ENCODE data around the gene AHDC1.
"Not testable (repeated sequence)": the region's sequence is repeated elsewhere in the genome, so short reads cannot be mapped to it uniquely, and the experiment has no call there.

Gene AHDC1

DNA sequence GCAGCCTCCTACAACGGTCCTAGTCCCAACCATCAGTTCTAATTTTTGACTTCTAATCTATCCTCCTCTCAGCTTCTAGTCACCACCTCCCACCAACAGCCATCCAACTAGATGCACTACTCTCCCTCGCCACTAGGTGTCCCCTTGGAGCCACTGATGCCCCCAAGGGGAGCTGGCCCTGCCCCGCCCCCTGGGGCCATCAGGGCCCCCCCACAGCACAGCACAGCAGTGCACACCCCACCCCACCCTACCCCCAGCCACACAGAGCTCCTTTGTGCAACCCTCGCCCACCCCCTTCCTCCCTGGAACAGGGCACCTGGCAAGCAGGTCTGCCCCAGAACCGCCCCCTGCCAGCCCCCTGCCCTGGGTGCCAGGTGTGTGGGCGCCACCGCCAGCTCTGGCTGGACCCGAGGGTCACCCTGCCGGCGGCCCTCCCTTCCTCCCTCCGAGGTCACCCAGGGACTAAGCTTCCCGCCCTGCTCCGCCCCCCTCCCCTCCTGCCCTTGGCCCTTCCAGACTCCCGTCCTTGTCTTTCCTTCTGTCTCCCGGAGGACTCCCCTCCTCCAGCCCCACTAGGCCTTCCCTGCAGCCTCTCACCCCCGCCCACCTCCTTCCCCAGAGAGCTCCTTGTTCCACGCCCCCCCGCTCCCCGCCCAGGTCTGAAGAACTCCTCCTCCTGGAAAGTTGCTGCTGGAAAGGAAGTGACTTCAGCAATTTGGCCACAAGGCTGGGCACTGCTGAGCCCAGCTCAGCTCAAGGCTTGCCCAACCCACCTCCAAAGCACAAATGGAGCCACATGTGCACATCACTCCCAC lies 47.0 kb downstream of the AHDC1 start:
- peak overlapping the region; percentile 37; the same call in 1 of the 2 replicates for H3K4me3 ChIP-seq (ENCODE audit: low read depth, low read length)
- no peaks in the 10 kb centered on the region for H3K36me3 ChIP-seq (ENCODE audit: control insufficient read depth, insufficient read depth, low read length)
- no peaks in the 10 kb centered on the region for H3K27me3 ChIP-seq (ENCODE audit: control insufficient read depth, insufficient read depth, low read length)
- no peak overlapping the region for H3K27ac ChIP-seq (ENCODE audit: low read depth, low read length)
- peak overlapping the region; percentile 0 for H3K9ac ChIP-seq (ENCODE audit: low read length)
- H3K9me3 ChIP-seq (ENCODE audit: control insufficient read depth, insufficient read depth, low read depth, low read length): no peaks in the 10 kb centered on the region
- H3K4me1 ChIP-seq (ENCODE audit: control insufficient read depth, insufficient read depth, low read length): peaks cover 54% of the 10 kb centered on the region

DNA sequence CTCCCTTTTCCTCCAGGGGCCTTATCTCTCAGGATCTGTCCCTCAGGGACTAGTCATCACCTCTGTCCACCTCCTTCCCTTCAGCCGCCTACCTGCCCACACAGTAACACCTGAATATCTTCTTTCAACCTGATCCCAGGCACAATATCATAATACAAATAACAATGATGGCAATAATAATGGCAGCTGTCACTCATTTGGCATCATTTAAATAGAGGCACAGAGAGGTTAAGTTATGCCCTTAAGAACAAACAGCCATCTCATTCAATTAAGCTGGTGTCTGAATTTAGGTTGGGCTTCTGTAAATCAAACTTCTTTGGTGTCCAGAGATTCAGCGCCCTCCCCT lies 47.5 kb downstream of the AHDC1 start:
- no peaks in the 10 kb centered on the region for H3K27me3 ChIP-seq (ENCODE audit: control insufficient read depth, insufficient read depth, low read length)
- H3K36me3 ChIP-seq (ENCODE audit: control insufficient read depth, insufficient read depth, low read length): peaks cover 3% of the 10 kb centered on the region
- no peak overlapping the region for H3K9ac ChIP-seq (ENCODE audit: low read length)
- H3K9me3 ChIP-seq (ENCODE audit: control insufficient read depth, insufficient read depth, low read depth, low read length): no peaks in the 10 kb centered on the region
- H3K4me1 ChIP-seq (ENCODE audit: control insufficient read depth, insufficient read depth, low read length): peaks cover 48% of the 10 kb centered on the region
- H3K27ac ChIP-seq (ENCODE audit: low read depth, low read length): no peak overlapping the region
- no peak overlapping the region; the same call in 1 of the 2 replicates for H3K4me3 ChIP-seq (ENCODE audit: low read depth, low read length)

DNA sequence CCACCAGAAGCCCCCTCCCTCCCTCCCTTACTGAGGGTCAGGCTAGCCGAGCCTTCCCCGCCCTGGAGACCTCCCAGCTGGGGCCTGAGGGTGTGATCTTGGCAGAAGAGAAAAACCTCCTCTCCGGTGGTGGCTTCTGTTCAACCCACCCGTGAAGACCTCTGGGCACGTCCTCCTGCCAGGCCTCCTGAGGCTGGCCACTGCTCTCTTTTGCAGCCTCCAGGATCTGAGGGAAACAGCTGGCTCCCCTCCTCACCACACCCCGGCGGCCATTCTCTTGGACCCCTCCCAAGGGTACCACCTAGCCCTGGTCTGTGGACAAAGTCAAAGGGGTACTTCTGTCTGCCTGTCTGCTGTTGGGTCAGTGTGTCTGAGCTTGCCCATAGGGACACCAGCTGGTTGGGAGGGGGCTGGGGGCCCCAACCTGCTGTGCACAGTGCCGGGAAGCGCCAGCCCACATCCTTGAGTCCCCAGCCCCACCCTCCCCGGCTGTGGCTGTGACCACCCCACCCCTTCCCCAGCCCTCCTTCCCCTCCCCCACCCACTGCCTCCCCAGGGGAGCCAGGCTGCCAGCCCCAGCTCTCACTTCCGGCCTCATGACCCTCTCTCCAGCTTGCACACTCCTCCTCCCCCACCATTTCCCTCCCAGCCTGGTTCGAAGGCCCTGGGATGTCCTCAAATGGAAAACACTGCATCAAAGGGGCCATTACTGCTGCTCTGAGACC lies 48.1 kb downstream of the AHDC1 start:
- Histone ChIP-seq H3K4me1 (ENCODE audit: control insufficient read depth, insufficient read depth, low read length) (peaks cover 43% of the 10 kb centered on the region), H3K9ac (ENCODE audit: low read length) (peak overlapping the region; percentile 38), H3K4me3 (ENCODE audit: low read depth, low read length) (no peak overlapping the region; the same call in 1 of the 2 replicates), H3K36me3 (ENCODE audit: control insufficient read depth, insufficient read depth, low read length) (peaks cover 9% of the 10 kb centered on the region), H3K9me3 (ENCODE audit: control insufficient read depth, insufficient read depth, low read depth, low read length) (no peaks in the 10 kb centered on the region), H3K27ac (ENCODE audit: low read depth, low read length) (no peak overlapping the region), H3K27me3 (ENCODE audit: control insufficient read depth, insufficient read depth, low read length) (no peaks in the 10 kb centered on the region)

DNA sequence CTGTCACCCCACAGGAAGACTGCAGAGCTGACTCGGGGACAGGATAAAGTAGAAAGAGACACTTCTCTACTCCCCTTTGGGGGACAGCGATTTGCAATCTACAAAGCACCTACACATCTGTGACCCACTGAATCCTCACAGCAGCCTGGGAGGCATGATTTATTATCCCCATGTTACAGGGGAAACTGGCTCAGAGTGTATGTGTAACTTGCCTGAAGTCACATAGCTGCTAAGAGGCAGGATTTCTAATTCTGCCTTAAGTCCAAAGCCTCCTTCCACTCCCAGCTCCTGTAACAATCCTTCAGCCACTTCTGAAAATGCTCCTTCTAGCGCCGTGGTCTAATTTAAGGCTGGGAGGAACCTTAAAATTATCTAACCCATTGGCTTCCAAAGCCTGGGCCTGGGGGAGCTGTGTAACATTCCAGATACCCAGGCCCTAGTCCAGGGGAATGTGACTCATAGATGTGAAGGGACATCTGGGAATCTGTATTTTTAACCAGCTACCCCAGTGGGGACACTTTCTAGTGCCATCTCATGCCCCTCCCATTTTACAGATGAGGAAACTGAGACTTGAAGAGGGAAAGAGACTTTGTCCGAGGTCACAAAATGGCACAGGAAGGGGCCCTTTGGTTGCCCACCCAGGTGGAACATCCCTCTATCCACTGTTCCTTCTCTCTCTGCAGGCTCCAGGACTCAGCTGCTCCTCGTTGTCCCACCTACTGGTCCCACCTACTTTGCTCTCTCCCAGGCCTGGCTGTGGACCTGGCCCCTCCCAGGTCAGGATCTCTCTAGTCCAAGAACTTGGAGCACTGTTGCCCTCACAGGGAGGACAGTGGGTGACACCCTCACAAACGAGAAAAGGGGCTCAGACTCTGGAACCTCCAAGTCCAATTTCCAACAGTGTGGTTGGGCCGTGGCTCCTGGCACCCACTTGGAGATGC lies 48.9 kb downstream of the AHDC1 start:
- Histone ChIP-seq H3K9ac (ENCODE audit: low read length) (no peak overlapping the region), H3K36me3 (ENCODE audit: control insufficient read depth, insufficient read depth, low read length) (peaks cover 16% of the 10 kb centered on the region), H3K27ac (ENCODE audit: low read depth, low read length) (no peak overlapping the region), H3K9me3 (ENCODE audit: control insufficient read depth, insufficient read depth, low read depth, low read length) (no peaks in the 10 kb centered on the region), H3K4me3 (ENCODE audit: low read depth, low read length) (no peak overlapping the region), H3K4me1 (ENCODE audit: control insufficient read depth, insufficient read depth, low read length) (peaks cover 34% of the 10 kb centered on the region), H3K27me3 (ENCODE audit: control insufficient read depth, insufficient read depth, low read length) (no peaks in the 10 kb centered on the region)

DNA sequence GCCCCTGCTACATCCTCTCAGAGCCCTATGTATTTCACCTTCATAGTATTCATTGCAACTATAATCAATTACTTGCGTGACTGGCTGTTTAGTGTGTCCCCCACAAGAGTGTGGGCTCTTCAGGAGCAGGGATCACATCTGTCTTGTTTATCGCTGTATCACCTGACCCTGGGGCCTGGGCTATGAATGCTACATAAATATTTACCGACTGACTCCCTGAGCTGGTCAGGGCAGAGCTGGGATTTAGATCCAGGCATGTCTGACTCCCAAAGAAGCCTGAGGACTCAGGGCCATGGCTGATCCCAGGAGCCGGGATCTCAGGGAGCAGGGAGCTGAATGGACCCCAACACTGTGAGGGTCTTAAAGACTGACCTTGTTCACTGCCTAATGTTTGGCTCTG lies 49.7 kb downstream of the AHDC1 start:
- Histone ChIP-seq H3K9ac (ENCODE audit: low read length) (no peak overlapping the region), H3K27me3 (ENCODE audit: control insufficient read depth, insufficient read depth, low read length) (no peaks in the 10 kb centered on the region), H3K27ac (ENCODE audit: low read depth, low read length) (no peak overlapping the region), H3K9me3 (ENCODE audit: control insufficient read depth, insufficient read depth, low read depth, low read length) (no peaks in the 10 kb centered on the region), H3K4me3 (ENCODE audit: low read depth, low read length) (no peak overlapping the region), H3K4me1 (ENCODE audit: control insufficient read depth, insufficient read depth, low read length) (peaks cover 31% of the 10 kb centered on the region), H3K36me3 (ENCODE audit: control insufficient read depth, insufficient read depth, low read length) (peaks cover 23% of the 10 kb centered on the region)

DNA sequence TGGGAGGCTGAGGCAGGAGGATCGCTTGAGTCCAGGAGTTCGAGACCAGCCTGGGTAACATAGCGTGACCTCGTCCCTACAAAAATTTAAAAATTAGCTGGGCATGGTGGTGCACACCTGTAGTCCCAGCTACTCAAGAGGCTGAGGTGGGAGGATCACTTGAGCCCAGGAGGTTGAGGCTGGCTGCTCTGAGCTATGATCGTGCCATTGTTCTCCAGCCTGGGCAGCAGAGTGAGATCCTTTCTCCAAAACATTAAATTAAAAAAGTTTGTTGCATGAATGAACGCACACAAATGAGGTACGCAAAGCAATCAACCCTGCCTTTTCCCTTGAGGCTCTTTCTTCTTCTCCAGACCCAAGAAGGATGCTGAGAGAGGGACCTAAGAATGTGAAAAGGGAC lies 50.1 kb downstream of the AHDC1 start:
- not testable (repeated sequence) for H3K9me3 ChIP-seq (ENCODE audit: control insufficient read depth, insufficient read depth, low read depth, low read length); H3K27me3 ChIP-seq (ENCODE audit: control insufficient read depth, insufficient read depth, low read length); H3K27ac ChIP-seq (ENCODE audit: low read depth, low read length); H3K4me3 ChIP-seq (ENCODE audit: low read depth, low read length); H3K9ac ChIP-seq (ENCODE audit: low read length)
- Histone ChIP-seq H3K36me3 (ENCODE audit: control insufficient read depth, insufficient read depth, low read length) (peaks cover 27% of the 10 kb centered on the region), H3K4me1 (ENCODE audit: control insufficient read depth, insufficient read depth, low read length) (peaks cover 30% of the 10 kb centered on the region)

DNA sequence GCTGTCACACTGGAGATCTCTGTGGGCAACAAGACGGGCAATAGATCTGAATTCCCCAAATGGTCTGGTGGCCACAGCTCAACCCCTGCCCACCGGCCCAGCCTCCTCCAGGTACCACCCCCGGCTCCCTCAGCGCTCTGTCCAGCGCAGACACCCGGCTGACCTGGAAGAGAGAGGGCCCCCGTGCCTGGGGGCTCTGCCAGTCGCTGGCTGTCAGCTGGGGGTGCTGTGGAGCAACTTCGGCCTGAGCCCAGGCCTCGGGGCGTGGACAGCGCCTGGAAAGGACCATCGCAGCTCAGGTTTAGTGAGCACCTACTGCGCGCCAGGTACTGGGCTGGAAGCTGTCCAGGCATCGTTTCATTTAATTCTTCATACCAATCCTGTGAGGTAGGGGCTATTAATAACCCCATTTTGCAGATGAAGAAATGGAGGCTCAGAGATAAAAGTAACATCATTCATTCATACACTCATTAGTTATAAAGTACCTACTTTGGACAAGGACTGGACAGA lies 51.0 kb downstream of the AHDC1 start:
- Histone ChIP-seq H3K27me3 (ENCODE audit: control insufficient read depth, insufficient read depth, low read length) (no peaks in the 10 kb centered on the region), H3K9ac (ENCODE audit: low read length) (no peak overlapping the region), H3K4me1 (ENCODE audit: control insufficient read depth, insufficient read depth, low read length) (peaks cover 21% of the 10 kb centered on the region), H3K36me3 (ENCODE audit: control insufficient read depth, insufficient read depth, low read length) (peaks cover 36% of the 10 kb centered on the region), H3K9me3 (ENCODE audit: control insufficient read depth, insufficient read depth, low read depth, low read length) (no peaks in the 10 kb centered on the region), H3K4me3 (ENCODE audit: low read depth, low read length) (no peak overlapping the region), H3K27ac (ENCODE audit: low read depth, low read length) (no peak overlapping the region)

DNA sequence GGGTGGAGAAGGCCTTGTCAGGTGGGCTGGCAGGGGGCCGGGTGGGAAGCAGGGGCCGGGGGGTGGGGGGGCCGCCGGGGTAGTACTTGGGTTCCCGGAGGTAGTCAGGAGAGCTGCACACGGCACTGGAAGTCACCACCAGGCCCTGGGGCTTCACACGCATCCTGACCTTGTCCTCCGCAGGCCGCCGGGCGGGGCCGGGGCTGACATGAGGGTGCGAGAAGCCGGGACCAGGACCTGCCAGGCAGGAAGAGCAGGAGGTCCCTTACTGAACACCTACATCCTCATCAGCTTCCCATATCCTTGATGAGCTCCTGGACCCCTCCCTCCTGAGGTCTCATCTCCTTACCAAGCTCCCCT lies 52.0 kb downstream of the AHDC1 start:
- Histone ChIP-seq H3K4me3 (ENCODE audit: low read depth, low read length) (no peak overlapping the region), H3K27ac (ENCODE audit: low read depth, low read length) (no peak overlapping the region), H3K27me3 (ENCODE audit: control insufficient read depth, insufficient read depth, low read length) (no peaks in the 10 kb centered on the region), H3K36me3 (ENCODE audit: control insufficient read depth, insufficient read depth, low read length) (peaks cover 44% of the 10 kb centered on the region), H3K9me3 (ENCODE audit: control insufficient read depth, insufficient read depth, low read depth, low read length) (no peaks in the 10 kb centered on the region), H3K9ac (ENCODE audit: low read length) (no peak overlapping the region), H3K4me1 (ENCODE audit: control insufficient read depth, insufficient read depth, low read length) (peaks cover 15% of the 10 kb centered on the region)

DNA sequence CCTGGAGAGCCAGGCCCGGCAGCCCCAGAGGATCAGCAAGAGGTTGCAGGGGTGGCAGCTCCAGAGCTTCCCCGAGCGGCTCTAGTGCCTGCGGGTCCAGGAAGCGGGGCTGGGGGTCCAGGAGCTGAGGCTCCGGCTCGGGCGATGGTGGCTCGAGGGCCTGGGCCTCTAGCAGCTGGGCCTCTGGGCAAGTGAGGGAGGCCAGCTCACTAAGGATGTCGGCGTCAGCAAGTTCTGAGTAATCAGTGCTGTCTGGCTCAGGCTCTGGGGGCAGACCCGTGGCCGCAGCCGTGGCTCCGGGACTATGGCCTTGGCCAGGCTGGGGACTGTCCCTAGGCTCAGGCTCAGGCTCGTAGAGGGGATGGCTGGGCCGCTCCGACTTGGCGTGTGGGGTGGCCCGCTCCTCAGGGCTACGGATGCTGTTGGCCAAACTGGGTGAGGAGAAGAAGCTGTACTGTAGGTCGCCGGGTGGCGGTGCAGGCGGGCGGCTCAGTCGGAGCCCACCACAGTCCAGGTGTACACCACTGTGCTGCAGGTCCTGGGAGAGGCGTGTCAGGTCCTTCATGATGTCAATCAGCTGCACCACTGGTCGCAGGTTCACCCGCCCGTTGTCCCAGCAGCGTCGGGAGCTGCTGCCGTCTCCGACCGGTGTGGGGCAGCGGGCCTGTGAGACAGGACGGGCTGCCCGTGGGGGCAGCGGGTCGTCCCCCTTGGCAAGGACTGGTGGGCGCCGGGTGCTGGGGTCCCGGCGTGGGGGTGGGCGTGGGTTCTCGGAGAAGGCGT lies 52.6 kb downstream of the AHDC1 start:
- Histone ChIP-seq H3K4me1 (ENCODE audit: control insufficient read depth, insufficient read depth, low read length) (peaks cover 12% of the 10 kb centered on the region), H3K27ac (ENCODE audit: low read depth, low read length) (0 out of 2 replicates have a peak overlapping the region, but pooled peaks have one; percentile 56), H3K36me3 (ENCODE audit: control insufficient read depth, insufficient read depth, low read length) (peaks cover 48% of the 10 kb centered on the region), H3K9me3 (ENCODE audit: control insufficient read depth, insufficient read depth, low read depth, low read length) (no peaks in the 10 kb centered on the region), H3K4me3 (ENCODE audit: low read depth, low read length) (no peak overlapping the region), H3K27me3 (ENCODE audit: control insufficient read depth, insufficient read depth, low read length) (no peaks in the 10 kb centered on the region), H3K9ac (ENCODE audit: low read length) (no peak overlapping the region)

DNA sequence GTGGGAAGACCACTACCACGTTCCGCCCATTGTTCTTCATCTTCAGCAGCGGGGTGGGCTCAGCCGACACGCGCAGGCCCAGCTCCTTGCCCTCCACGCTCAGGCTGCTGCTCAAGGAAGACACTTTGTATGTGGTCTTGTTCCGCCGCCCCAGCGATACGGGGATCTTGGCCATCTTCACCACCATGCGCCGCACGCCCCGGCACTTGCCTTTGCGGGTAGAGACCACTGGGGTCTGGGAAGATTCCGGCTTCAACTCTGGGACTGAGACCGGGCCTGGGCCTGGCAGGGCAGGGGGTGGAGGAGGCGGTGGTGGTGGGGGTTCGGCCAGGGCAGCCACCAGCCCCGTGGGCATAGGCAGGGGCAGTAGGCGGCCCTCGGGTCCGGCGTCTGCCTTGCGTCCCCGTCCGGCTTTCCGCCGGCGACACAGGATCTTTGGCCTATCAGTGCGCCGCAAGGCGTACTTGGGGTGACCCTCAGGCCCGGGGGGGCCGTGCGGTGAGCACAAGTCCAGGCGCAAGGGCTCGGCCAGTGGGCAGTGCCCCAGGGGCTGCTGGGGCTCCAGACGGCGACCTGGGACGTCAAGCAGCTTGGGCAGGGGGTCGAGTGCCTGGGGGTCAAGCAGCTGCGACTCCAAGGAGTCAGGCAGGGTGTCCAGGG lies 53.3 kb downstream of the AHDC1 start:
- Histone ChIP-seq H3K9ac (ENCODE audit: low read length) (no peak overlapping the region), H3K27me3 (ENCODE audit: control insufficient read depth, insufficient read depth, low read length) (no peaks in the 10 kb centered on the region), H3K36me3 (ENCODE audit: control insufficient read depth, insufficient read depth, low read length) (peaks cover 52% of the 10 kb centered on the region)

More for the DNA sequence above, 53.3 kb downstream of the AHDC1 start:
- peaks cover 5% of the 10 kb centered on the region for H3K4me1 ChIP-seq (ENCODE audit: control insufficient read depth, insufficient read depth, low read length)
- H3K9me3 ChIP-seq (ENCODE audit: control insufficient read depth, insufficient read depth, low read depth, low read length): no peaks in the 10 kb centered on the region
- H3K27ac ChIP-seq (ENCODE audit: low read depth, low read length): 0 out of 2 replicates have a peak overlapping the region, but pooled peaks have one; percentile 56
- H3K4me3 ChIP-seq (ENCODE audit: low read depth, low read length): no peak overlapping the region

All from HUES6 (cell line).